MM.1S (cell line): Measurements from ENCODE around the gene AHNAK.

Source experiments
- CTCF ChIP-seq: fragments of 300-600 bp; sonication (generic); IDR thresholded peaks from 2 replicates; pipeline ENCODE4 v1.5.1; 2016; ENCODE audit warnings: antibody characterized with exemption, low read length, mixed read lengths
- EZH2 ChIP-seq: fragments of 300-600 bp; sonication (generic); optimal IDR thresholded peaks from 2 replicates; pipeline ENCODE3; 2017; ENCODE audit warnings: low read depth, mild to moderate bottlenecking, antibody characterized with exemption, low read length, mixed read lengths

- TF ChIP-seq CTCF = no peak
- no peak for TF ChIP-seq EZH2
Measured at GRCh38 chr11:62553839-62554361, 7.3 kb upstream of the AHNAK start.
